Naive thymus-derived CD4-positive, alpha-beta T cell (primary cell): ENCODE data around the gene NELFB. TPM values are rescaled to one million over a fixed set of nuclear protein-coding genes. Genes with fewer than 3 reads are reported as not detected.

ENCODE experiments used
- ATAC-seq: fragments of 150-1000 bp; cut with Tn5 transposase; 2 replicates; pipeline ENCODE4 v1.10.0; 2021; ENCODE audit warnings: mild to moderate bottlenecking, moderate library complexity
- CTCF ChIA-PET: fragments of 350-600 bp; sonication (Branson Sonifier 250); formaldehyde crosslinking; loops from one replicate; lab custom pipeline; 2021; ENCODE audit warnings: antibody characterized with exemption; lab: Charles Lee
- POLR2A ChIA-PET: fragments of 350-600 bp; sonication (Branson Sonifier 250); formaldehyde crosslinking; loops from one replicate; lab custom pipeline; 2021; ENCODE audit warnings: antibody characterized with exemption, inconsistent platforms; lab: Charles Lee
- DNase-seq, 9 donors: peaks; one replicate each; pipeline versions ENCODE4 v3.0.0 to v3.0.0-alpha.2; 2020 to 2022; ENCODE audit warnings: mixed read lengths in 1 of 9
- H3K27ac ChIP-seq: one replicate; pipeline ENCODE4 v1.7.0; 2013; ENCODE audit warnings: mild to moderate bottlenecking, low read depth, low read length, moderate library complexity
- H3K27me3 ChIP-seq, 2 donors: one replicate each; pipeline ENCODE4 v1.7.0; 2013; ENCODE audit warnings: low read length in 2 of 2, mild to moderate bottlenecking in 2 of 2, moderate library complexity in 2 of 2; ENCODE audit not compliant: control insufficient read depth in 2 of 2, insufficient read depth in 2 of 2
- H3K36me3 ChIP-seq, 3 experiments: 1 replicate in 2 of 3; 2 replicates in 1 of 3; pipeline ENCODE4 v1.7.0; 2013; ENCODE audit warnings: low read length in 3 of 3, mild to moderate bottlenecking in 3 of 3, moderate library complexity in 1 of 3; ENCODE audit not compliant: insufficient read depth in 3 of 3, control insufficient read depth in 2 of 3
- H3K4me1 ChIP-seq, 2 donors: one replicate each; pipeline ENCODE4 v1.7.0; 2013; ENCODE audit warnings: low read length in 2 of 2, mild to moderate bottlenecking in 2 of 2, moderate library complexity in 1 of 2; ENCODE audit not compliant: control insufficient read depth in 2 of 2, insufficient read depth in 2 of 2
- H3K4me3 ChIP-seq: 2 replicates; pipeline ENCODE4 v1.7.0; 2013; ENCODE audit warnings: mild to moderate bottlenecking, low read length
- H3K9me3 ChIP-seq, 3 experiments: 1 replicate in 2 of 3; 2 replicates in 1 of 3; pipeline ENCODE4 v1.7.0; 2013; ENCODE audit warnings: low read length in 3 of 3; ENCODE audit not compliant: control insufficient read depth in 2 of 3
- H3K27ac Mint-ChIP-seq, 9 donors: one replicate each; pipeline ENCODE4 v1.8.0; 2020 to 2022; ENCODE audit warnings: mixed read lengths in 9 of 9, mild to moderate bottlenecking in 8 of 9, moderate library complexity in 5 of 9, inconsistent platforms in 2 of 9
- H3K27me3 Mint-ChIP-seq, 5 donors: one replicate each; pipeline ENCODE4 v1.8.0; 2021 to 2022; ENCODE audit warnings: mixed read lengths in 5 of 5, mild to moderate bottlenecking in 1 of 5
- H3K36me3 Mint-ChIP-seq, 5 donors: one replicate each; pipeline ENCODE4 v1.8.0; 2020 to 2022; ENCODE audit warnings: mixed read lengths in 5 of 5, mild to moderate bottlenecking in 3 of 5, inconsistent platforms in 1 of 5
- H3K4me1 Mint-ChIP-seq, 7 donors: one replicate each; pipeline ENCODE4 v1.8.0; 2020 to 2022; ENCODE audit warnings: mixed read lengths in 7 of 7, mild to moderate bottlenecking in 3 of 7, inconsistent platforms in 1 of 7
- H3K4me3 Mint-ChIP-seq, 10 donors: one replicate each; pipeline ENCODE4 v1.8.0; 2020 to 2022; ENCODE audit warnings: mild to moderate bottlenecking in 10 of 10, mixed read lengths in 10 of 10, moderate library complexity in 6 of 10, inconsistent platforms in 2 of 10
- H3K9me3 Mint-ChIP-seq, 11 donors: one replicate each; pipeline ENCODE4 v1.8.0; 2020 to 2022; ENCODE audit warnings: mixed read lengths in 11 of 11, mild to moderate bottlenecking in 4 of 11, inconsistent platforms in 1 of 11, moderate library complexity in 1 of 11
- intact Hi-C, 2 donors: fragments of 100-400 bp; cut with micrococcal nuclease; formaldehyde crosslinking; loops; one replicate each; pipeline ENCODE4 v1.15.1; 2023
- polyA plus RNA-seq, 2 donors: library from polyadenylated mRNA; unstranded; fragments of 300-500 nt; fragmentation: Illumina TruSeq; gene quantifications; one replicate each; pipeline ENCODE4 v1.2.3, GENCODE V29; 2021
- total RNA-seq, 6 experiments: library from RNA in 5 of 6; stranded (reverse) in 5 of 6; gene quantifications; 1 replicate in 5 of 6; 2 replicates in 1 of 6; pipeline ENCODE4 v1.2.3 and lab custom pipeline; 2021 to 2026

The NELFB gene
- total and polyA plus RNA-seq, 7 experiments from 2014 or later, result 22.9 to 64.2 (median 38.9) TPM

DNA sequence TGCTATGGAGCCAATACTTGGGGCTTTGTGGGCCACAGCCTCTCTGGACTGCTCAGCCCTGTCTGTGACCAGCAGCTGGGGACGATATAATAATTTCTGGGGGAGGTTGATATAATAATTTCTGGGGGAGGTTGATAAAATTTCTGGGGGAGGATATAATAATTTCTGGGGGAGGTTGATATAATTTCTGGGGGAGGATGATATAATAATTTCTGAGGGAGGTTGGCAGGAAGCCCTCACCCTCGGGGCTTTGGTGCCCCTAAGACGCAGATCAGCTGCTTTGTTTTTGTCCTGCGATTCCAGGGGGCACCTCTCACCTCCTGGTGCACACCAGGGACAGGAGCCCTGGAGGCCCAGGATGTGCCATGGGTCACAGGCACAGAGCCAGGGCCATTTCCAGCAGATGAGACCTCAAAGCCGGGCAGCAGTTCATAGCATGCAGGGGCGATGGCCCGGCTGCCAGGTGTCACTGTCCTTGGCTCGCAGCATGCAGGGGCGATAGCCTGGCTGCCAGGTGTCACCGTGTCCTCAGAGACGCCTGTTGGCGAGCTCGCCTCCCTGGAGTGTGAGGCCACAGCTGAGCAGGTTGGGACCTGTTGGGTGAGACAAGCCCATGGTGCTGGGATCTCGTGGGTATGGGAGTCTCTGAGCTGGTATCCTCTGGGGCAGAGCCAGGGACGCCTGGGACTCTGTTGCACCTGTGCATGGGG lies 18.6 kb downstream of the NELFB start:
- H3K4me1 ChIP-seq, result peaks cover 0 to 30% of the 10 kb centered on the region in 2 donors
- Mint-ChIP-seq H3K4me3 (no peak overlapping the region), H3K36me3 (peaks cover 1 to 20% (median 4%) of the 10 kb centered on the region in 5 donors), H3K4me1 (peaks cover 15 to 33% (median 26%) of the 10 kb centered on the region in 7 donors), H3K27me3 (no peaks in the 10 kb centered on the region), H3K27ac (no peak overlapping the region), H3K9me3 (no peaks in the 10 kb centered on the region)
- ChIA-PET POLR2A (interaction anchor here (1.3 kb wide), 1 partner anchor 33 kb away, joined by 4 read pairs; the partner anchor contains the start of gene TUBB4B), CTCF (interaction anchor here (0.8 kb wide), 1 partner anchor 90 kb away, joined by 3 read pairs; no protein-coding TSS in a partner anchor)
- DNase-seq, result no peak
- no peaks in the 10 kb centered on the region for H3K27me3 ChIP-seq
- H3K9me3 ChIP-seq, result no peaks in the 10 kb centered on the region
- H3K27ac ChIP-seq, result no peak overlapping the region
- peaks cover 0 to 29% (median 0%) of the 10 kb centered on the region in 3 experiments for H3K36me3 ChIP-seq
- no peak overlapping the region for H3K4me3 ChIP-seq
- intact Hi-C loops, result no loop called here
- no peak for ATAC-seq

DNA sequence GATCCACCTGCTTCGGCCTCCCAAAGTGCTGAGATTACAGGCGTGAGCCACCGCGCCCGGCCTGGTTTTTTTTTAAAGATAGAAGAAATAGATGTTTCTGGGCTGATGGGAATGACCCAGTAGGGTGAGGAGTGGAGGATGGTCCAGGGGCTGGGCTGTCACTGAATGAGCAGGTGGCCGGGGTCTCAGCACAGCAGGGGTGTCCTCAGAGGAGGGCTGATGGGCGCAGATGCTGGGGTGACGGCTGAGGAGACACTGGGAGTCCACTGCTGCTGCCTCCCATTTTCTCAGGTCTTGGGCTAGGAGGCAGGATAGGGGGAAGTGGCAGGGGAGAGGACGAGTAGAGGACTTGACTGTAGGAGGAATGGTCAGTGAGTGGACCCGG lies 20.1 kb downstream of the NELFB start:
- Mint-ChIP-seq H3K27me3 (no peaks in the 10 kb centered on the region), H3K4me3 (peak overlapping the region in 1 of 10 donors; percentile 57), H3K4me1 (peaks cover 13 to 30% (median 20%) of the 10 kb centered on the region in 7 donors), H3K27ac (peak overlapping the region in 2 of 9 donors; percentile 32 to 51), H3K36me3 (peaks cover 0 to 9% (median 4%) of the 10 kb centered on the region in 5 donors), H3K9me3 (no peaks in the 10 kb centered on the region)
- CTCF ChIA-PET, result no interaction called here
- Histone ChIP-seq H3K4me3 (no peak overlapping the region), H3K27me3 (no peaks in the 10 kb centered on the region), H3K9me3 (no peaks in the 10 kb centered on the region), H3K4me1 (peaks cover 0 to 30% of the 10 kb centered on the region in 2 donors), H3K27ac (no peak overlapping the region), H3K36me3 (peaks cover 0 to 19% (median 0%) of the 10 kb centered on the region in 3 experiments)
- POLR2A ChIA-PET, result no interaction called here
- DNase-seq (no peak), ATAC-seq (no peak)
- intact Hi-C loops, result no loop called here

DNA sequence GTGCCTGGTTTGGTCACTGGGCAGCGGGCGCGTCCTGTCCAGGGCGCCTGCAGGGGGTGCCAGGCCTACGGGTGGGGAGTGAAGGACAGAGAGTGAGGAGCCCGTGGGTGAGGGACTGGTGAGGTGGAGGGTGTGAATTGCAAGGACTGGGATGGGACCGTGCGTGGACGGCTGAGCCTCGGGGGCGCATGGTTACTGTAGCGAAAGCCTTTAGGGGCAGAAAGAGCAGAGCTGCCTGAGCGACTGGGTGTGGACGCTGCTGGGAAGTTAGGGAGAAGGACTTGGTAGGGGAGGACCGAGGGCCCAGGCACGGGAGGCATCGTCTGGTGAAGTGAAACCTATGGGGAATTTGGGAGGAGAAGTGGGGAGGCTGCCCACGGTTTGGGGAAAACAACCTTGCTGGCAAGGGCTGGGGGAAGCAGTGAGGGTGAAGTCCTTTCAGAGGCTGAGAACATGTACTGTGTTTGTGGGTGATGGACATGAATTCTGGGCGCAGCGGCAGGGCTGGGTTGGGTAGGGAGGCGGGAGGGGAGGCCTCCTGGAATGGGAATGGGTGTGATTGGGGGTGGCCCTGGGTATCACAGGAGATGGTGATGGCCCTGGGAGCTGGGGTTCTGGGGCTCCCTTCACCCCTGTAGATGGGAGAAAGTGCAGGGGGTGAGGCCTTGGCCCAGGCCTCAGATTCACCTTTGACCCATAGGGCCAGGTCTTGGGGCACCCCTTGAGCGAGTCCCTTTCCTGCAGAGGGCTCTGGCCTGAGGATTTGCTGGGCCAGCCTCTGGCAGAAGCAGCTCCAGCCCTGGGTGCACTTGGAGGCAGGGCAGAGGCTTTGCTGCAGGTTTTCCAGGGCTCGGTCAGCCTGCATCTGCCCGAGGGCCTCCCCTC lies 20.7 kb downstream of the NELFB start:
- no peak for DNase-seq
- ATAC-seq, result no peak
- Mint-ChIP-seq H3K9me3 (no peaks in the 10 kb centered on the region), H3K36me3 (peaks cover 0 to 9% (median 4%) of the 10 kb centered on the region in 5 donors), H3K4me1 (peaks cover 13 to 30% (median 20%) of the 10 kb centered on the region in 7 donors), H3K27me3 (no peaks in the 10 kb centered on the region), H3K27ac (peak overlapping the region in 2 of 9 donors; percentile 32 to 51), H3K4me3 (peak overlapping the region in 1 of 10 donors; percentile 57)
- H3K4me3 ChIP-seq, result no peak overlapping the region
- ChIA-PET CTCF (no interaction called here), POLR2A (no interaction called here)
- intact Hi-C loops, result no loop called here
- H3K9me3 ChIP-seq, result no peaks in the 10 kb centered on the region
- H3K36me3 ChIP-seq, result peaks cover 0 to 19% (median 0%) of the 10 kb centered on the region in 3 experiments
- H3K4me1 ChIP-seq, result peaks cover 0 to 30% of the 10 kb centered on the region in 2 donors
- no peak overlapping the region for H3K27ac ChIP-seq
- no peaks in the 10 kb centered on the region for H3K27me3 ChIP-seq

GRCh38 chr9:137276473-137277328 lies 21.6 kb downstream of the NELFB start:
- Histone ChIP-seq H3K27ac (no peak overlapping the region), H3K9me3 (no peaks in the 10 kb centered on the region), H3K4me3 (no peak overlapping the region), H3K36me3 (peaks cover 0 to 19% (median 0%) of the 10 kb centered on the region in 3 experiments), H3K4me1 (peaks cover 0 to 23% of the 10 kb centered on the region in 2 donors), H3K27me3 (no peaks in the 10 kb centered on the region)
- ChIA-PET POLR2A (no interaction called here), CTCF (no interaction called here)
- Mint-ChIP-seq H3K36me3 (peaks cover 0 to 6% (median 0%) of the 10 kb centered on the region in 5 donors), H3K9me3 (no peaks in the 10 kb centered on the region), H3K27me3 (no peaks in the 10 kb centered on the region), H3K27ac (peak overlapping the region in 1 of 9 donors; percentile 89), H3K4me3 (peak overlapping the region in 7 of 10 donors; percentile 21 to 89 (median 55)), H3K4me1 (peaks cover 6 to 24% (median 13%) of the 10 kb centered on the region in 7 donors)
- no peak for ATAC-seq
- DNase-seq, result no peak
- intact Hi-C loops, result no loop called here

DNA sequence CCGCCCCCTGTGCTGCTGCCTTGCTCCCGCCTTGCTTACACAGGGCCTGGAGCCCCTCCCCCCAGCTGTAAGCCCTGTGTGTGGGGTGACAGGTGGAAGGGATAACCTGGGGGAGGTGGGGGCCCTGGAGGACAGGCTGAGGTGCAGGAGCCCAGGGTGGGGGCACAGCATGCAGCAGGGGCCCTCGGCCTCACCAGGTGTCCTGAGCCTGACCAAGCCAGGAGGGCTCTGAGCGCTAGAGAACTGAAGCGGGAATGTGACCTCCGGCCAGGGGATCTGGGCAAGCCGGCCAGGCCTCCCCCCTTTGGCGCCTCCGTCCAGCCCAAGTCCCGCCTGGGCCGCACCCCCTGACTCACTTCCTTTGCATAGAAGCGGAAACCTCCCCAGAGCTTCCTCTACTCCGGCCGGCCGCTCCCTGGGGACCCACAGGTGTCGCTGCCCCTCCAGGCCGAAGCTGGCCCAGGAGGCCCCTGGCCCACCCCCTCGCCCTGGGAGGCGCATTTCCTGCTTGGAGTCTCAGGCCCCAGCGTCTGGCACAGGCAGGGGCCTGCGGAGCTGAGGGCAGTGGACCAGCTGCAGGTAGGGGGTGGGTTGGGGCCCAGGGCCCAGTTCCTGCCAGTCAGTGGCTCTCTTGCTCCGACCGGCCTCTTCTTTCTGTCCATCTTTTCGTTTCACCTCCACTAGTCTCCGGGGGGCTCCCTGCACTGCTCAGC lies 22.4 kb downstream of the NELFB start, which contains the start of gene TOR4A:
Gene TOR4A, plus strand, starts transcription at position 398 of the 713 bp plus-strand sequence. CDS start 964 bp downstream, outside the sequence.
- peaks cover 0 to 1% (median 0%) of the 10 kb centered on the region in 5 donors for H3K27me3 Mint-ChIP-seq
- peaks cover 0 to 6% (median 1%) of the 10 kb centered on the region in 5 donors for H3K36me3 Mint-ChIP-seq
- POLR2A ChIA-PET, result interaction anchor here (0.5 kb wide), 1 partner anchor 797 kb away, joined by 3 read pairs; no protein-coding TSS in a partner anchor
- H3K4me3 Mint-ChIP-seq, result peak within 1 kb of the TSS in 8 of 10 donors; percentile 35 to 89 (median 56)
- H3K9me3 ChIP-seq, result no peaks in the 10 kb centered on the region
- peaks cover 0 to 12% (median 0%) of the 10 kb centered on the region in 3 experiments for H3K36me3 ChIP-seq
- peak within 1 kb of the TSS; percentile 41 for H3K27ac ChIP-seq
- intact Hi-C loops, result no loop called here
- H3K9me3 Mint-ChIP-seq, result no peaks in the 10 kb centered on the region
- peak within 1 kb of the TSS in 1 of 9 donors; percentile 89 for H3K27ac Mint-ChIP-seq
- no peaks in the 10 kb centered on the region for H3K27me3 ChIP-seq
- H3K4me1 ChIP-seq, result peaks cover 0 to 16% of the 10 kb centered on the region in 2 donors
- ATAC-seq, result peak; percentile 86
- CTCF ChIA-PET, result no interaction called here
- H3K4me1 Mint-ChIP-seq, result peaks cover 6 to 23% (median 15%) of the 10 kb centered on the region in 7 donors
- H3K4me3 ChIP-seq, result peak within 1 kb of the TSS; percentile 43
- DNase-seq, result peak in 1 of 9 donors; percentile 60
